H9 (cell line): ENCODE measurements around the gene LRIF1. TPM values are rescaled to one million over a fixed set of nuclear protein-coding genes. Genes with fewer than 3 reads are reported as not detected.

Experiments used
- DNase-seq: peaks from one replicate; pipeline ENCODE4 v3.0.0-alpha.2; 2017
- H2AFZ ChIP-seq: one replicate; pipeline ENCODE4 v1.6.1; 2013; ENCODE audit warnings: mild to moderate bottlenecking, low read length, control low read depth, moderate library complexity
- H2AK5ac ChIP-seq: 2 replicates; pipeline ENCODE4 v1.6.1; 2013; ENCODE audit warnings: low read length, control low read depth, mixed read lengths; ENCODE audit not compliant: insufficient read length
- H2BK120ac ChIP-seq: one replicate; pipeline ENCODE4 v1.6.1; 2013; ENCODE audit warnings: low read depth, mild to moderate bottlenecking, low read length, control low read depth, inconsistent platforms; ENCODE audit not compliant: poor library complexity, severe bottlenecking
- H2BK12ac ChIP-seq: 2 replicates; pipeline ENCODE4 v1.6.1; 2013; ENCODE audit warnings: low read length, control low read depth, mixed read lengths, low read depth; ENCODE audit not compliant: insufficient read length
- H2BK15ac ChIP-seq: 2 replicates; pipeline ENCODE4 v1.6.1; 2013; ENCODE audit warnings: low read depth, low read length, control low read depth
- H2BK20ac ChIP-seq: one replicate; pipeline ENCODE4 v1.6.1; 2013; ENCODE audit warnings: low read depth, mild to moderate bottlenecking, low read length, control low read depth, inconsistent platforms; ENCODE audit not compliant: poor library complexity, severe bottlenecking
- H2BK5ac ChIP-seq: 2 replicates; pipeline ENCODE4 v1.6.1; 2013; ENCODE audit warnings: low read length, control low read depth, mixed read lengths; ENCODE audit not compliant: insufficient read length
- H3K14ac ChIP-seq: 2 replicates; pipeline ENCODE4 v1.6.1; 2013; ENCODE audit warnings: low read length, control low read depth; ENCODE audit not compliant: insufficient read depth
- H3K18ac ChIP-seq: 2 replicates; pipeline ENCODE4 v1.6.1; 2013; ENCODE audit warnings: low read depth, mild to moderate bottlenecking, mixed read lengths, low read length, control low read depth; ENCODE audit not compliant: insufficient read length
- H3K23ac ChIP-seq: 2 replicates; pipeline ENCODE4 v1.6.1; 2013; ENCODE audit warnings: low read length, control low read depth, mixed read lengths, low read depth; ENCODE audit not compliant: insufficient read length
- H3K23me2 ChIP-seq: 2 replicates; pipeline ENCODE4 v1.6.1; 2013; ENCODE audit warnings: low read depth, mild to moderate bottlenecking, mixed read lengths, low read length, control low read depth; ENCODE audit not compliant: insufficient read length, poor library complexity, severe bottlenecking
- H3K27ac ChIP-seq: 2 replicates; pipeline ENCODE4 v1.5.1; 2013; ENCODE audit warnings: low read length, control low read depth, mixed read lengths, low read depth; ENCODE audit not compliant: insufficient read length
- H3K27me3 ChIP-seq: 2 replicates; pipeline ENCODE4 v1.6.1; 2013; ENCODE audit warnings: low read length, control low read depth, inconsistent platforms; ENCODE audit not compliant: insufficient read depth
- H3K4ac ChIP-seq: 2 replicates; pipeline ENCODE4 v1.6.1; 2013; ENCODE audit warnings: low read depth, mild to moderate bottlenecking, control low read depth, inconsistent platforms, low read length, moderate library complexity
- H3K4me1 ChIP-seq: 2 replicates; pipeline ENCODE4 v1.6.1; 2013; ENCODE audit warnings: low read length, control low read depth, inconsistent platforms; ENCODE audit not compliant: insufficient read depth
- H3K4me2 ChIP-seq: 2 replicates; pipeline ENCODE4 v1.6.1; 2013; ENCODE audit warnings: low read length, control low read depth, mixed read lengths; ENCODE audit not compliant: insufficient read length, insufficient read depth
- H3K56ac ChIP-seq: 2 replicates; pipeline ENCODE4 v1.6.1; 2013; ENCODE audit warnings: low read depth, mild to moderate bottlenecking, mixed read lengths, low read length, control low read depth; ENCODE audit not compliant: insufficient read length
- H3K79me1 ChIP-seq: 2 replicates; pipeline ENCODE4 v1.6.1; 2013; ENCODE audit warnings: low read depth, mild to moderate bottlenecking, moderate library complexity, low read length, control low read depth, inconsistent platforms; ENCODE audit not compliant: insufficient read depth, poor library complexity, severe bottlenecking
- H3K79me2 ChIP-seq: 2 replicates; pipeline ENCODE4 v1.6.1; 2013; ENCODE audit warnings: low read length, control low read depth, inconsistent platforms; ENCODE audit not compliant: insufficient read depth
- H3K9ac ChIP-seq: 2 replicates; pipeline ENCODE4 v1.6.1; 2013; ENCODE audit warnings: low read length, control low read depth, mixed read lengths; ENCODE audit not compliant: insufficient read length; ENCODE audit errors: extremely low read depth
- H3K9me3 ChIP-seq: one replicate; pipeline ENCODE4 v1.6.1; 2013; ENCODE audit warnings: low read depth, low read length, inconsistent platforms; ENCODE audit not compliant: control insufficient read depth
- H3T11ph ChIP-seq: one replicate; pipeline ENCODE4 v1.6.1; 2013; ENCODE audit warnings: mild to moderate bottlenecking, low read length, control low read depth, inconsistent platforms
- H4K20me1 ChIP-seq: one replicate; pipeline ENCODE4 v1.6.1; 2013; ENCODE audit not compliant: control insufficient read depth, insufficient read length, insufficient read depth
- H4K5ac ChIP-seq: 2 replicates; pipeline ENCODE4 v1.6.1; 2013; ENCODE audit warnings: low read depth, mild to moderate bottlenecking, mixed read lengths, low read length, control low read depth; ENCODE audit not compliant: insufficient read length
- H4K8ac ChIP-seq: replicated peaks from 2 replicates; pipeline ENCODE4 v1.6.1; 2013; ENCODE audit warnings: low read length, control low read depth, mixed read lengths, low read depth; ENCODE audit not compliant: insufficient read length
- H4K91ac ChIP-seq: 2 replicates; pipeline ENCODE4 v1.6.1; 2013; ENCODE audit warnings: low read depth, mild to moderate bottlenecking, moderate library complexity, mixed read lengths, low read length, control low read depth; ENCODE audit not compliant: insufficient read length
- H3K27ac Mint-ChIP-seq, 3 experiments: 2 replicates in 2 of 3; 3 replicates in 1 of 3; pipeline ENCODE4 v1.8.0; 2020 to 2021; ENCODE audit warnings: mixed read lengths in 3 of 3, mild to moderate bottlenecking in 1 of 3, moderate library complexity in 1 of 3
- H3K27me3 Mint-ChIP-seq: 2 replicates; pipeline ENCODE4 v1.8.0; 2021; ENCODE audit warnings: low read depth, mild to moderate bottlenecking, moderate library complexity, mixed read lengths
- H3K36me3 Mint-ChIP-seq, 3 experiments: 2 replicates in 2 of 3; 3 replicates in 1 of 3; pipeline ENCODE4 v1.8.0; 2020 to 2021; ENCODE audit warnings: low read depth in 3 of 3, mixed read lengths in 3 of 3; ENCODE audit not compliant: insufficient read depth in 1 of 3
- H3K4me1 Mint-ChIP-seq, 2 experiments: 2 replicates each; pipeline ENCODE4 v1.8.0; 2020; ENCODE audit warnings: mixed read lengths in 2 of 2
- H3K4me3 Mint-ChIP-seq, 2 experiments: 2 replicates in 1 of 2; 3 replicates in 1 of 2; pipeline ENCODE4 v1.8.0; 2020 to 2021; ENCODE audit warnings: mild to moderate bottlenecking in 2 of 2, mixed read lengths in 2 of 2, moderate library complexity in 1 of 2
- H3K9me3 Mint-ChIP-seq, 2 experiments: 2 replicates in 1 of 2; 3 replicates in 1 of 2; pipeline ENCODE4 v1.8.0; 2020; ENCODE audit warnings: mild to moderate bottlenecking in 2 of 2, mixed read lengths in 2 of 2, moderate library complexity in 1 of 2
- CTCF ChIP-seq: fragments of 200-600 bp; sonication (generic); conservative IDR thresholded peaks from 3 replicates; pipeline ENCODE4 v1.8.0; 2021; ENCODE audit warnings: antibody characterized with exemption, mild to moderate bottlenecking
- WGBS: extraction: QIAGEN DNeasy Blood & Tissue Kit; methylation state at CpG from one replicate; pipeline ENCODE4 v1.1.7; 2013; ENCODE audit warnings: missing lambda C conversion rate, low lambda C conversion rate, mixed read lengths; ENCODE audit not compliant: insufficient read length; ENCODE audit errors: extremely low coverage; 5-methylcytosine and 5-hydroxymethylcytosine counted together
- total RNA-seq: library from RNA; stranded (reverse); gene quantifications from 2 replicates; pipeline ENCODE4 v1.2.1, GENCODE V29; 2021

Gene LRIF1
- total RNA-seq, 1 experiment from 2014 or later = 13.6 TPM

- Histone ChIP-seq H3K9ac (no peak overlapping the region), H2AFZ (no peak overlapping the region), H2BK15ac (no peak overlapping the region), H3K79me1 (no peaks in the 10 kb centered on the region), H2BK120ac (no peak overlapping the region), H3K23me2 (no peaks in the 10 kb centered on the region), H3K4me1 (no peaks in the 10 kb centered on the region), H3T11ph (no peak overlapping the region), H3K4ac (no peak overlapping the region), H4K91ac (no peak overlapping the region), H3K23ac (no peak overlapping the region), H3K27ac (no peak overlapping the region), H4K8ac (no peak overlapping the region), H3K18ac (no peak overlapping the region), H3K56ac (no peak overlapping the region), H3K27me3 (no peaks in the 10 kb centered on the region), H4K20me1 (no peaks in the 10 kb centered on the region), H2AK5ac (no peak overlapping the region), H3K79me2 (no peaks in the 10 kb centered on the region), H3K4me2 (no peak overlapping the region), H3K14ac (no peak overlapping the region), H3K9me3 (no peaks in the 10 kb centered on the region), H4K5ac (no peak overlapping the region), H2BK20ac (no peak overlapping the region), H2BK5ac (no peak overlapping the region), H2BK12ac (no peak overlapping the region)
- H3K27ac Mint-ChIP-seq = no peak overlapping the region
- peaks cover 16% of the 10 kb centered on the region for H3K27me3 Mint-ChIP-seq
- no peak for DNase-seq
- peaks cover 3 to 5% of the 10 kb centered on the region in 2 experiments; a peak in 2 of 4 replicates for H3K4me1 Mint-ChIP-seq
- no peaks in the 10 kb centered on the region for H3K36me3 Mint-ChIP-seq
- TF ChIP-seq CTCF = no peak
- H3K9me3 Mint-ChIP-seq = peaks cover 16 to 21% of the 10 kb centered on the region in 2 experiments
- H3K4me3 Mint-ChIP-seq = no peak overlapping the region
- no CpG with 5 or more reads among the region's 3 CpGs for WGBS
Measured at GRCh38 chr1:110990541-110990940, 26.8 kb upstream of the LRIF1 start.
